ENCODE measurements around the gene FNIP1.

The FNIP1 gene

GRCh38 chr5:131763968-131764367 is 32.8 kb downstream of the FNIP1 start:
- H3K4me3 ChIP-seq (ENCODE audit: low read length): no peak overlapping the region
- TF ChIP-seq CTCF (conservative IDR thresholded peaks at IDR 0.05; ENCODE audit: low read depth, low read length): no peak
- DNase-seq (ENCODE audit: low read depth): no peak

GRCh38 chr5:131760793-131761192 is 36.0 kb downstream of the FNIP1 start:
- TF ChIP-seq CTCF (conservative IDR thresholded peaks at IDR 0.05; ENCODE audit: low read depth, low read length): no peak
- no peak for DNase-seq (ENCODE audit: low read depth)
- H3K4me3 ChIP-seq (ENCODE audit: low read length): no peak overlapping the region

- no peak for DNase-seq (ENCODE audit: low read depth)
- H3K4me3 ChIP-seq (ENCODE audit: low read length): no peak overlapping the region
- TF ChIP-seq CTCF (conservative IDR thresholded peaks at IDR 0.05; ENCODE audit: low read depth, low read length): no peak
Measured at GRCh38 chr5:131759704-131760103, 37.1 kb downstream of the FNIP1 start.

GRCh38 chr5:131758520-131758900 is 38.3 kb downstream of the FNIP1 start:
- H3K4me3 ChIP-seq (ENCODE audit: low read length): no peak overlapping the region
- TF ChIP-seq CTCF (conservative IDR thresholded peaks at IDR 0.05; ENCODE audit: low read depth, low read length): no peak
- DNase-seq (ENCODE audit: low read depth): no peak

- no peak for TF ChIP-seq CTCF (conservative IDR thresholded peaks at IDR 0.05; ENCODE audit: low read depth, low read length)
- DNase-seq (ENCODE audit: low read depth): no peak
- H3K4me3 ChIP-seq (ENCODE audit: low read length): no peak overlapping the region
Measured at GRCh38 chr5:131757830-131758519, 38.8 kb downstream of the FNIP1 start.

GRCh38 chr5:131756942-131757341 is 39.9 kb downstream of the FNIP1 start:
- H3K4me3 ChIP-seq (ENCODE audit: low read length): no peak overlapping the region
- TF ChIP-seq CTCF (conservative IDR thresholded peaks at IDR 0.05; ENCODE audit: low read depth, low read length): no peak
- DNase-seq (ENCODE audit: low read depth): no peak

- DNase-seq (ENCODE audit: low read depth): no peak
- H3K4me3 ChIP-seq (ENCODE audit: low read length): no peak overlapping the region
- TF ChIP-seq CTCF (conservative IDR thresholded peaks at IDR 0.05; ENCODE audit: low read depth, low read length): no peak
Measured at GRCh38 chr5:131754363-131754762, 42.5 kb downstream of the FNIP1 start.

Data from retinal pigment epithelial cell (primary cell).